HG03575 (cell line): ENCODE data around the gene CCDC142.
"Not testable (repeated sequence)": the region's sequence is repeated elsewhere in the genome, so short reads cannot be mapped to it uniquely, and the experiment has no call there.

ENCODE experiments used
- ATAC-seq: cut with Tn5 transposase; IDR thresholded peaks from one replicate; pipeline ENCODE4 v1.9.1; 2021; ENCODE audit not compliant: unreplicated experiment, insufficient number of reproducible peaks, low FRiP score; ENCODE audit errors: extremely low read depth

Gene CCDC142

DNA sequence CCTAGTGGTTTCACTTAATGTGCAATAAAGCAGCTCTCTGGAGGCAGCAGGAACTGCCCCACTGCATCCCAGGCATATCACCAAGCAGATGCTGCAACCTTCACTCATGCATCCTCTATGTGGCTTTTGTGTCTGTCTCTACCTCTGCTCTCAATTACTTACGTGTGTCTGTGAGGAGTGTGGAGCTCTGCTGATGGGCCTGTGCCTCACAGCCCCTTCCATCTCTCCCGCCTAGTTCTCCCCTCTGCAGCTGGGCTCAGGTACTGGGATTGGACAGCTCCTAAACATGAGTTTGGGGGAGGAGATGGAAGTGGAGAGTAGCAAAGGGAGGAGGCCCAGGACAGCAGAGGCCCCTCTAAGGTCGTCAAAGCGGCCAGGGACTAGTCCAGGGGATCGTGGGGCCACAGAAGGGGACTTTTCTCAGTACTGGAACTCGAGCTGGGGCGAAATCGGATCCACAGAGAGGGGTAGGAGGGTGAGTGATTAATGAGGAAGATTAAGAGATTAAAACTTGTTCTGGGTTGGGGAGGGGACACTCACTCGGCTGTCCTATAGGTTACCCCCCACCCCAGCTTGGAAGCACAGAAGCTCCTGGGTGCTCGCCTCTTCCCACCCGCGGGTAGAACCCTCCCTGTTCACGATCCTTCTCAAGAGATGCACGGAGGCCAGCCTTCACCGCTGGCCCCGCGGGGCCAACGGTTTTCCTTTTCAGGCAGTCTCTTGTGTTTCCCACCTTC, 18.7 kb upstream of the CCDC142 start:
- ATAC-seq = no peak

- no peak for ATAC-seq
These were observed 17.8 kb upstream of the CCDC142 start for GRCh38 chr2:74500578-74500946.

DNA sequence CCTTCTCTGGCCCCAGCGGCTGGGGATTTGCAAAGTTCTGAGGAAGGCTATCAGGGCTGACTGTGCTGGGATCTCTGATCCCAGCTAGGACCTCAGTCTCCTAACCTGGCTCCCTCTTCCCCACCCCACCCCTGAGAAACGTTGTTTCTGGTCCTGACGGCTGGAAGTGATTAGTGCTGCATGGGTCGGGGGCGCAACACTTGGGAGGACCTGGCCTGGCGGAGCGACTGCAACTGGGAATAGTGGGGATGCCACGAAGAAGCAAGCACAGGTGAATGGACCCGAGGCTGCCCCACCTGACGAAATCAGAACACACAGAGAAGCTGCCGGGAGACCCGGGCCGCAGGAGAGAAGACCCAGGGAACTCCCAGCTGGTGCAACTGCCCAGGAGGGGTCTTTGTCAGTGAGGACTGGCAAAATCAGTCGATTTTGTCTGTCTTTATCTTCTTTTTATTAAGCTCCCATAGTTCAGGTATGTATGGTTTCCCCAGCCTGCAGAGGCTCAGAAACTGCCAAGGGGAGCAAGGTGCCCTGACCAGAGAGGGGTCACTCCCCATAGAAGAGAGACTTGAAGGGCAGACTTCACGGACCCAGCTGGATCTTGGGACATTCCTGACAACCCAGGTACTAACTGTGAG, 17.3 kb upstream of the CCDC142 start:
- no peak for ATAC-seq

DNA sequence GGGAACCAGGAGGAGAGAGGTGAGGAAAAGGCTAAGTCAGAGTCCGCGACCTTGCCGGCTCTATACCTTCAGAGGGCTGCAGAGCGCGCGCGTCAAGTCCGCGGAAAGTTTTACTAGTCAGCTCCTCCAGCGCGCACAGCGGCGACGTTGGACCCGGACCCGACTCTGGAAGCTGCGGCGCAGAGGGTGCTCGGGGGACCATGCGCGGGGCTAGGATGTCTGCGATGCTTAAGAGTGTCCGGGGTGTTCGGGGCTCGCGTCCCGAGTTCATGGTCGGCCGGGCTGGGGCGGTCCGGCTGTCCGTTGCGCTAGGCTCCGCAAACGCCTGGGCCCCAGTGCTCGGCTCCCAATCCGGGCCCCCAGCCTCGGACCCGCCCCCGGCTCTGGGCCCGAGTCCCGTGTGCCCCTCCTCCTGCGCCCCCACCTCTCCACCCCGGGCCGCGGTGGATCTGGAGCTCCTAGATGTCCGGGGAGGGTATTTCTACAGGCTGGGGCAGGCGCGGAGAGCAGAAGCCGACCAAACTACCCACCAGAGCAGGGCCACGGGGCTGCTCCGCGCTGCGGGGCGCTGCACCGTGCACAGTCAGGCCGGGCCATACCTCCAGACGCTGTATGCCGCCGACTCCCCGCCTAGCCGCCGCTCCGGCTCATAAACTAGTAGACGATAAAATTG, 16.6 kb upstream of the CCDC142 start, which contains the start of gene LBX2:
Gene LBX2, minus strand, starts transcription at position 337 of the 673 bp plus-strand sequence. Its CDS starts 66 bp downstream, at position 271.
- ATAC-seq = no peak

GRCh38 chr2:74498500-74499266, 15.9 kb upstream of the CCDC142 start:
- no peak for ATAC-seq

DNA sequence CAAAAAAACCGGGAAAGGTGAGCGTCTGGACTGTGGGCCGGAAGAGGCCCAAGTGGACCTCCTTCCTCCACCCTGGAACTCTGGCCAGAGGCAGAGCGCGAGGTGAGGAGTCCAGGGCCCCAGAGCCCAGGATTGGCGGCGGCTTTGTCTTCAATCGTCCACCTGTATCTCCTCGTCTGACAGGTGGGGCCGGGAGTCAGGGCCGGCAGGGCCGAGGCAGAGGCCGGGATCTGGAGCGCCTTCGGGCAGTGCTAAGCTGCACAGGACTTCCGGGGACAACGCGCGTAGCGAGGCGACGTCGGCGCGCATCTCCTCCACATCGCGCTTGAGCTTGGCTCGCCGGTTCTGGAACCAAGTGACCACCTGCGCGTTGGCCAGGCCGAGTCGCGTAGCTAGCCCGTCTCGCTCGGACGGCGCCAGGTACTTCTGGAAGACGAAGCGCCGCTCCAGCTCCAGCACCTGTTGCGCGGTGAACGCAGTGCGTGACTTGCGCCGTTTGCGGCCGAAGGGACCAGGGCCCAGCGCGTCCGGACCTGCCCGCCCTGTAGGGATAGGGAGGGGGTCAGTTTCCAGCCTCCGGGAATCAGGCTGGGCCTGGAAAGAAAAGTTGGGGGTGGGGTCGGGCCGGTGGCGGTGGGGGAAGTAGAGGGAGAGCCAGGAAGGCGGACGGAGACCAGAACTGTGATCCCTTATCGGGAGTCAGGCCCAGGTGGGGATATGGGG, 15.1 kb upstream of the CCDC142 start:
- ATAC-seq = no peak

- no peak for ATAC-seq
These were observed 14.4 kb upstream of the CCDC142 start for GRCh38 chr2:74496997-74497776.

GRCh38 chr2:74495440-74495839, 12.6 kb upstream of the CCDC142 start:
- ATAC-seq = no peak

GRCh38 chr2:74493546-74493945, 10.7 kb upstream of the CCDC142 start:
- no peak for ATAC-seq

GRCh38 chr2:74491648-74492544, 9.1 kb upstream of the CCDC142 start:
- ATAC-seq = no peak

DNA sequence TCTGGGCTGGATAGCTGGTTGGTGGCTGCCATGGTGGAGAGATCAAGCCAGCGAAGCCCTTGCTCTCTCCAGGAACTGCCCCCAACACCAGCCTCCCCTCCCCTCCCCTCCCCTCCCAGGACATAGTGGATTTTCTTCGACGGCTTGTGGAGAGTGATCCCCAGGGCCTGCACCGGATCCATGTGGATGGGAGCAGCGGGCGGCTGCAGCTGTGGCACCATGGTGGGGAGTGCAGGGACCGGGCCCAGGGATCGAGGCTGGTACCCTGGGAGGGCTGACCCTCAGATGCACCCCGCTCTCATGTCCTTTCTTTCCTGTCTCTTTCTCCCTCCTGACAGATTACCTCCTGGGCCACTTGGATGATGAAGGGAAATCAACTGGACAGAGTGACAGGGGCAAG, 7.1 kb upstream of the CCDC142 start:
- no peak for ATAC-seq

DNA sequence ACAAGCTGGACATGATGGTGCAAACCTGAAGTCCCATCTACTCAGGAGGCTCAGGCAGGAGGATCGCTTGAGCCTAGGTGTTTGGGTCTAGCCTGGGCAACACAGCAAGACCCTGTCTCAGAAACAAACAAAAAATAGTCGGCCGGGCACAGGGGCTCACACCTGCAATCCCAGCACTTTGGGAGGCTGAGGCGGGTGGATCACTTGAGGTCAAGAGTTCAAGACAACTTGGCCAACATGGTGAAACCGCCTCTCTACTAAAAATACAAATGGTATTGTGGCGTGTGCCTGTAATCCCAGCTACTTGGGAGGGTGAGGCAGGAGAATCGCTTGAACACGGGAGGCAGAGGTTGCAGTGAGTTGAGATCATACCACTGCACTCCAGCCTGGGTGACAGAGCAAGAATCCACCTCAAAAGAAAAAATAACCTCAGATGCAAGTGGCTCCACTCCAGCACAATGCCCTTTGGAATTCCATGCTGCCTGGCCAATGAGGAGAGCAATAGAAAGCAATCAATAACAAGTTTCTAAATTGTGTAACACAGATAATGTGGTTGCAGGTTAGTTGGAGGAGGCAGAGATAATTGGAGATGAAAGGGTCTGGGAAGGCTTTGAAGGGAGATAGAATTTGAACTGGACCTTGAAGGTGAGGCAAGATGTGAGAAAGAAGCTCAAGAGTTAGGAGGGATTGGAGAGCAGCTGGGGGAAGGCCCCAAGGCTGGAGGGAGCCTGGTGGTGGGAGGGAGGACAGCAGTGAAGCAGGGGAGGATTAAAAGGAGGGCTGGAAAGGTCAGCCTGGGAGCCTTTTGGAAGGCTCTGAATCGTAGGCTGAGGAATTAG, 6.1 kb upstream of the CCDC142 start:
- no peak for ATAC-seq

- ATAC-seq = no peak
These were observed 3.3 kb upstream of the CCDC142 start for GRCh38 chr2:74486141-74486540.

- not testable (repeated sequence) for ATAC-seq
These were observed 922 bp upstream of the CCDC142 start for GRCh38 chr2:74483675-74484164.

GRCh38 chr2:74481961-74482800, 617 bp downstream of the CCDC142 start:
- ATAC-seq = peak; percentile 5
